NCI-H2196 treated with DMSO at 0.1 percent for 48 hours (cell line): ENCODE results near the gene TMEM40.
"Not testable (repeated sequence)": the region's sequence is repeated elsewhere in the genome, so short reads cannot be mapped to it uniquely, and the experiment has no call there.

Experiments
- DNase-seq: peaks from one replicate; lab custom pipeline; 2025; ENCODE audit not compliant: unreplicated experiment; lab: John Stamatoyannopoulos, UW

Gene TMEM40, protein sequence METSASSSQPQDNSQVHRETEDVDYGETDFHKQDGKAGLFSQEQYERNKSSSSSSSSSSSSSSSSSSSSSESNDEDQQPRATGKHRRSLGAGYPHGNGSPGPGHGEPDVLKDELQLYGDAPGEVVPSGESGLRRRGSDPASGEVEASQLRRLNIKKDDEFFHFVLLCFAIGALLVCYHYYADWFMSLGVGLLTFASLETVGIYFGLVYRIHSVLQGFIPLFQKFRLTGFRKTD

DNA sequence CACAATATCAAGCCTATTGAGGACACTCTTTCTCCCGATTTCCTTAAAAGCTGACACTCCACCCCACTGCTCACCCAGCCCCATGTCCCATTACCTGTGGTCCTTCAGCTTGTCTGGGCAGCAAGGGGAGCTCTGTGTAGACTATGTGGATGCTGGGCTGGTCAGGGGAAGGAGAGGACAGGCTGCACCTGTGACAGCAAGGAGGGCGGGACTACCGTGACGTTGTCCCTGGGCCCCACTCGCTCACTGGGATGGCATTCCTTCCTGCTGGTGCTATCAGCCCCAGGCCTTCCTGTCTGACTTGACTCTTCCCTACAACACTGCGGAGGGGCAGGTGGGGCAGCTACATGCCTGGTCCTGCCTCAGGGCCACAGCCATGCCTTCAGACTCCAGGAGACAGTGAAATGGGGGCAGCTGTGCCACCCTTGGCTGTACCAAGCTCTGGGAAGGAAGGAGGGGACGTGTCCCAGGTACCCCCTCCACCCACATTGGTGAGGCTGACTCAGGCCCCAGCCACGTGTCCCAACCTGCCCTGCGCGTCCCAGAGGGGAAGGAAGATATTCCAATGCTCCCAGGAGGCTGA is at the start of gene TMEM40:
Gene TMEM40, minus strand, starts transcription at position 163 of the 583 bp plus-strand sequence. CDS start 9,427 bp downstream, outside the sequence.
- DNase-seq: no peak

- DNase-seq: no peak
These were observed 49.5 kb upstream of the TMEM40 start for GRCh38 chr3:12808587-12808986.

DNA sequence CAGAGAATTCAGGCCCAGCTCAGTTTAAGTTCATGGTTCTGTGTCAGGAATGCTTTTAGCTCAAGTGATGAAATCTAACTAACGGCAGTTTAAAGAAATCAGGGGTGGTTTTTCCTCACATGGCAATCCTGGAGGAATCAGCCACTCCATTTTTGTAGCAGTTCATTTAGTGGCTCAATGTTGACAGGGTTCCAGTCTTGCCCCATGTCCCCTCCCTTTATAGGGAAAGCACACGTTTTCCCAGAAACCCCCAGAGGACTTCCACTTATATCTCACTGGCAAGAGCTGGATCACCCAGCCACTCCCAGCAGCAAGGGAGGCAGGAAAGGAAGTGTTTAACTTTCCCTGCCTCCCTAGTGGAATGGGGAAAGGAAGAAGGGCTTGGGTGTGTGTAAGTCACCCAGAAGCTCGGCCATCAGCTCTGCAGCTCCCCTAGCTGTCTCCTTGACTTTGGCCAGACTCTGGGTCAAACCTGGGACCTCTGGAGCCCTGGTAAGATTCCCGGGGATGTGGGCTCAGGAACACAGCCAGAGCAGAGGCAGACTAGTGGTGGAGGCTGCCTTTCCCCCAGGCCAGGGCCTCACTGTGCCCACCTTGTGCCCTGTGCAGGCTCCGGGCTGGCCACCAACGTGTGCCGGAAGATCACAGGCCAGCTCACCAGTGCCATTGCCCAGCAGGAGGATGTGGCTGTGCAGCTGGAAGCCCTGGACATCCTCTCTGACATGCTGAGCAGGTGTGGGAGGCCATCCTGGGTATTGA is 48.7 kb upstream of the TMEM40 start:
- DNase-seq: no peak

DNA sequence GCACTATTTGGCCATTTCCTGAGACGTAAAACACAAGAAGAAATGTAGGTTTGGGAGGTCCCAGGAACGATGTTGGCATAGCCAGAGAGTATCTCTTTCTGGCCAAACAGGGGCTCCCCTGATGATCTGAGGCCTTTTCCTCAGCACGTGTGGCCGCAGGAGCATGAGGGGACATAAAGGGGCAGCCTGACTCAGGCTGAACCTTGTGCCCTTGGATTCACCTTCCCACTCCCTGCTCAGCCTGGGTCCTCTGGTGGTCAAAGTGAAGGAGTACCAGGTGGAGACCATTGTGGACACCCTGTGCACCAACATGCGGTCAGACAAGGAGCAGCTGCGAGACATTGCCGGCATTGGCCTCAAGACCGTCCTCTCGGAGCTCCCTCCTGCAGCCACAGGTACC is 48.0 kb upstream of the TMEM40 start:
- DNase-seq: no peak

GRCh38 chr3:12803371-12803770 is 44.3 kb upstream of the TMEM40 start:
- no peak for DNase-seq

DNA sequence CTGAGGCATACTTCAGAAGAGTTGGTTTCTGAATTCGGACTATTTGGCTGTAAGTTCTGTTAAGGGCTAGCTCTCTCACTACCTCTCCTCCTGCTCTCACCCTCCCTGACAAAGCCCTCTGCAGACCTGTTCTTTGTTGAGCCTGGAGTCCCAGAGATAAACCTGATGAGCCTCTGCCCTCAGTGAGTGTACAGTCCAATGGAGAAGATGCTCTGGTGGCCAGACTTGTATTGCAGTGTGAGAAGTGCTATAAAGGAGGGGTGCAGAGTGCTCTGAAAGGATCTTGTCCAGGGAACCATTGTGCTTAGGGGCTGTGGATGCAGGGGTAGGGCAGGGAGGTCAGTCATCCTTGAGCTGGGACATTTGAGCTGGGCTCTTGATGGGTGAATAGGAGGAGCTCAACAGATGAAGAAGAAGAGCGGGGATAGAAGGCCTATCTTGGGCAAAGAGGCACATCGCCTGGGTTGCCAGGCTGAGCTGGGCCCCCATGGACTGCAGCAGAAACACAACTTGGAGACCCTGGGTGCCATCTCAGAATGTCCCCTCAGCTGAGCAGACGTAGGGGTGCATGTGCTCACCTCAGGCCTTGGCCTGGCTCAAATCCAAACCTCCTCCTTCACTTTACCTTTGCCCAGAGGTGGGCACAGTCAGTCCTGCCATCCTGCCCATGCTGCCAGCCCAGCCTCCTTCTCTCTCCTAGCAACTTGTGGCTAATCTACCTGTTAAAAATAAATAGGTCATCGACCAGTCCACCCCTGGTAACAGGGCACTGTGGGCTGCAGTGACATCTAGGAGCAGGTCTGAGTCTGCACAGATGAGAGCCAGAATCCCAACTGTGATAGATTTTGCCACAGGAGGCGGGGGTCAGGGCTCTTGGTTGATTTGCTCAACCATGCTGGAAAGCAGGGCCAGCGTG is 40.7 kb upstream of the TMEM40 start:
- no peak for DNase-seq

DNA sequence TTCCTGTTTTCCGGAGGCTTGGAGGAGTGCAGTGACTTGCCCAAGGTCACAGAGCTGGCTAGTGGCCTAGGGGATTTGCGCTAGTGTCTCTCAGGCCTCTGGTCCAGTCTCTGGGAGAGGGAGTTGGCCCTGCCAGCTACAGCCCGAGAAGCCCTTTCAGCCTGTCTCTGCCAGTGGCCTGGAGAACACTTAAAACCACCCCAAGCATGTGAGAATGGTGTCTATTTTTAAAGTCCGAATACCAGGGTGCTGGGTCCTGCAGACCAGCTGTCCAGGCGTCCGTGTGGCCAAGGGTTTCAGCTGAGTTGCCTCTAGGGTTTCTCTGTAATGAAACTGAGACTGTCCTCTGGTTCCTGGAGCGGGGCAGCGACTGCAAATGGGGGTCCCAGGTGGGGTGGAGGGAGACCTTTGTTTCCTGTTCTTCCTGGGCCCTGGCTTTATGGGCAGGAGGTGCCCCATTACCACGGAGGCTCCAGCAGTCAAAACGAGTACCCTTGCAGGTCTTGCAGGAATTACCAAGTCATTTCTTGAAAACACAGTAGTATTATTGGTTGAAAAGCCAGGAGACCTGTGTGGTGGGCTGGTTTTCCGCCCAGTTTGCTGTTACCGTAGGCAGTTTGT is 39.6 kb upstream of the TMEM40 start:
- no peak for DNase-seq

DNA sequence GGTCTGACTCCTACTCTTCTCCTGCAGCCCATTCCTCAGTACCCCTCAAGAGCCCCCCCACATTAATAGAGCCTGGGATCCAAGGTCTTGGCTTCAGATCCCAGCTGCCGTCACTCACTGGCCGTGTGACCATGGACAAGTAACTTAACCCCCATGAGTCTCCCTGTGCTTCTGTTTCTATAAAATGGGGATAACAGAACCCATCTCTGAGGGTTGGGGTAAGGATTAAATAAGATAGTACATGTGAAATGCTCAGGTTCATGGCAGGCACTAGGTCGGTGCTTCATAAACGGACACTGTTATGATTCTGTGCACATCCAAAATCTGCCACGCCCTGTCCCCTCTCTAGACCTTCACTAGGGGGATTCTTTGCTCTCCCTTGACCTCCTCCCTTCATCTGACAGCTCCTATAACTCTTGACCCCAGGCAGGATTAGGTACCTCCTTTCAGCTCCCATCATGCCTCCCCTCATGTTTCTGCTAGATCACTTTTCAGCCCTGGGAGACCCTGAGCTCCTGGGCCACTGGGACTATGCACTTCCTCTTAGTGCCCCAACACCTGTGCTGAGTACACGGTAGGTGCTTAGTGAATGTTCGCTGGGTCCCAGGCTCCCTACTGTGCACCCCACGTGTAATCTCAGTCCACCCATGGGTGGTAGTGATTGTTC is 39.0 kb upstream of the TMEM40 start:
- no peak for DNase-seq

- no peak for DNase-seq
These were observed 38.2 kb upstream of the TMEM40 start for GRCh38 chr3:12797124-12797891.

- DNase-seq: peak; percentile 2
These were observed 37.4 kb upstream of the TMEM40 start, which contains the start of gene CAND2 for GRCh38 chr3:12796171-12797123. Gene CAND2, plus strand, starts transcription at chr3:12796680. Its CDS starts 41 bp downstream, at chr3:12796721.

DNA sequence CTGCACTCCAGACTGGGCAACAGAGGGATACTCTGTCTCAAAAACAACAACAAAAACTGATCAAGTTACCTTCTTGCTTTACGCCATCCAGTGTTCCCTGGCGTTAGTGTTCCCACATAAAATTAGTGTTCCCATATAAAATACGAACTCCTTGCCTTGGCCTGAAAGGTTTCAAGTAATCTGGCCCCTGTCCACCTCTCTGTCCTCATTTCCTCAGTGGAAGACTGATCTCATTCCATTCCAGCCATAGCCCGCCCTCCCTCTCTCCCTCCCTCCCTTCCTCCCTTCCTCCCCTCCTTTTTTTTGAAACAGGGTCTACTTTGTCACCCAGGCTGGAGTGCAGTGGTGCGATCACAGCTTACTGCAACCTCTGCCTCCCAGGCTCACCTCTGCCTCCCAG is 34.6 kb upstream of the TMEM40 start:
- DNase-seq: no peak

GRCh38 chr3:12791430-12791829 is 32.4 kb upstream of the TMEM40 start:
- no peak for DNase-seq

GRCh38 chr3:12787967-12788690 is 29.1 kb upstream of the TMEM40 start:
- not testable (repeated sequence) for DNase-seq

DNA sequence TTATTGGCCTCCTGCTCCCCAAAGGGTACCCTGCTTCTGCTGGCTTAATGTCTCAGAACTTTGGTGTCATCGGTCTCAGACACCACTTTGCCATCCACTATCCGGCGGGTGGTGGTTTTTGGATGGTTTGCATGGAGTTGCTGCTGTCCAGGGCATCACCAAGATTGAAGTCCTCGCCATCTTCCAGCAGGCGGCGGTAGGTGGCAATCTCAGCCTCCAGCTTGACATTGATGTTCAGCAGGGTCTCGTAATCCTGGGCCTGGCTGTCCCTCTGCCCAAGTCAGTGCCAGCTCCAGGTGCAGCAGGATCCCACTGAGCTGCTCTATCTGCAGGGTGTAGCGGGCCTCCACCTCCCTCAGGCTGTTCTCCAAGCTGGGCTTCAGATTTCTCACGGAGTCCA is 28.3 kb upstream of the TMEM40 start:
- not testable (repeated sequence) for DNase-seq

GRCh38 chr3:12785096-12785495 is 26.0 kb upstream of the TMEM40 start:
- no peak for DNase-seq

- no peak for DNase-seq
These were observed 23.2 kb upstream of the TMEM40 start for GRCh38 chr3:12782172-12782815.

GRCh38 chr3:12780751-12781150 is 21.7 kb upstream of the TMEM40 start:
- no peak for DNase-seq
